CD4-positive, alpha-beta T cell treated with Interleukin-17A for 4 hours (primary cell): ENCODE measurements around the gene RNF212B.
"Not testable (repeated sequence)": the region's sequence is repeated elsewhere in the genome, so short reads cannot be mapped to it uniquely, and the experiment has no call there.

ENCODE experiments used
- DNase-seq: peaks from one replicate; pipeline ENCODE4 v3.0.0-alpha.2; 2020; ENCODE audit warnings: mixed read lengths

RNF212B gene

DNA sequence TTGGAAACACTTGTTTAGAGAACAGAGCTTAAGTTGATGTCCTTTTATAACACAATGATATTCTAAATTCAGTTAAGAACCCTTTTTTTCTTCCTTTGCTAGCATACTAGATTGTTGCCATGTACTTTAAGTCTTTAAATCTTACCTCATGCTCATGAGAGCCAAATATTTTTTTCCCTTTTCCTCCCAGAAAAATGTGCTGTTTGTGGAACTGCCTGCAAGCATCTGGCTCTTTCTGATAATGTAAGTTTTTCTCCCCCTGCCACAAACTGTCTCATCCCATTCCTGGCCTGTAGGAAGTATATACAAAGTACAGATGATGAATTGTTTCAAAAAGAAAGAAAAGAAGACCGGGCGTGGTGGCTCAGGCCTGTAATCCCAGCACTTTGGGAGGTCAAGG lies 5.3 kb downstream of the RNF212B start:
- DNase-seq, result no peak

DNA sequence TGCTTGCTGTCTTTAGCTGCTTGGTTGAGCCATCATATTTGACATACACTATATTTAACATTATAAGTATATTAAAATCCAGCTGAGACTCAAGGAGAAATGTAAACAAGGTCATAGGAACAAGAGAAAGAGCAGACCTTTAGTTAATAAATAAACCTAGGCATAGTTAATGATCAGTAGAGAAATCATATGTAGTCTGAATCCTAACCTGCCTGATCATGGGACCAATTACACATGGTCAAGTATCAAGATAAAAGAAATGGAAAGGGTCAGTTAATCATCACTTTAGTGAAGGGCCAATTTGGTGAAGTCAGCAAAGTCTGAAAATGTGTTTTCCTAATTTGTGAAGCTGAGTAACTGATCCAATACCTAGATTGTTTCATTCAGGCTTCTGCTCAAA lies 7.5 kb downstream of the RNF212B start:
- DNase-seq, result no peak

- DNase-seq, result no peak
Observed at GRCh38 chr14:23248601-23249000, 10.9 kb downstream of the RNF212B start.

DNA sequence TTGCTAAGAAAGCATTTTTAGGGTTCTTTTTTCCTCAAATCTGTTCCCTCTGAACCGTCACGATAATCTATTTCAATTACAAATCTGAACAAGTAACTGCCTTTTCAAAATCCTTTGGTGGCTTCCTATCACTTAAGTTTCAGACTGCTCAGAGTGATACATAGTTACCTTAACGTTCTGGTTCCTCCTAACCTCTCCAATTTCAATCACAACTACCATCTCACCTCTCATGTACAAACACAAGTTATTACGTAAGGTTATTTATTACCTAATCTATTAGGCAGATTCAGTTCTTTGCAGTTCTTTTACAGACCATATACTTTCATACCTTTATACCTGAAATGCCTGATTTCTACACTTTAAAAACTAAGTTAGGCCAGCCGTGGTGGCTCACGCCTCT lies 12.1 kb downstream of the RNF212B start:
- DNase-seq, result no peak

DNA sequence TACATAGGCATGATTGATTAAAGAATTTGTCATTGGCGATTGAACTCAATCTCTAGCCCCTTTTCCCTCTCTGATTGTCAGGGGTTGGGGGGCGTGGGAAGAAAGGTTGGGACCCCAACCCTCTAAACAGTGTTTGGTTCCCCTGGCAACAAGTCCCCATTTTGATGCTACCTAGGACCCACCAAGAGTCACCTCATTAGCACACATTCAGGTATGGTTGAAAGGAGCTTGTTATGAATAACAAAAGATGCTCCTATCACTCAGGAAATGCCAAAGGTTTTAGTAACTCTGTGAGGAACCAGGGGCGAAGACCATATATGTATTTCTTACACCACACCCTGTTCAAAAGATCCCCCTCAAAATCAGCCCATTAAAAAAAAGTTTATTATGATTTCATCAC lies 14.3 kb downstream of the RNF212B start:
- no peak for DNase-seq

- DNase-seq, result no peak
Observed at GRCh38 chr14:23252420-23253333, 14.9 kb downstream of the RNF212B start.

DNA sequence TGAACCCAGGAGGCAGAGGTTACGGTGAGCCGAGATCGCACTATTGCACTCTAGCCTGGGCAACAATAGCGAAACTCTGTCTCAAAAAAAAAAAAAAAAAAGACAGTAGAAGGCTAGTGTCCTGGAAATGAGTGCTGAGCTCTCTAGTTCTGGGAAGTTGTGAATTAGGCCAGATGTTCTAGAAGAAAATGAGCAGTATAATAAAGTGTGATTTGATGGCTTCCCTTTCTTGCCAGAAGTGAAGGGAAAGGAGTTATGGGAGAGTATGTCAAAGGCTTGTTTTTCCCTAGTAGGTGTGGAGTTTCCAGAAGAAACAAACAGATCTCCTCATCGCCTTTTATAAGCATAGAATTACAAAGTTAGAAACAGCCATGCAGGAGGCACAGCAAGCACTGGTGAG lies 20.5 kb downstream of the RNF212B start:
- DNase-seq, result no peak

GRCh38 chr14:23259426-23259825 lies 21.7 kb downstream of the RNF212B start:
- no peak for DNase-seq

DNA sequence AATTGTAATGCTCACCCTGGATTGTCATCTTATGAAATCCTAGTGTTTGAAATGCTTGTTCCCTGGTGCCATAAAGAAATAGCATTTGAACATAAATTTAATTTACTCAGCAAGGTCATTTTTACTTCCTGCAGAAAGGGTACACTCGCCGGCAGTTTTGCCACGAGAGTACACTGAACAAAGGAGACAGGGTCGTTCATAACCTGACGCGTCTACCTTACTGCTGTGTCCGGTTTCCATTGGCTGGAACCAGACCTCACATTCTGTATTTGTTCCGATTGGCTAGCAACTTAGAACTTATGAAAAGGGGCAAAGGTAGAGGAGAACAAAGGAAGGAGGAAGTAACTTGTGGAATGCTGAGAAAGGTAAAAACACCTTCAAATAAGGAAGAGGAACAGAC lies 23.1 kb downstream of the RNF212B start:
- DNase-seq, result not testable (repeated sequence)

- no peak for DNase-seq
Observed at GRCh38 chr14:23269193-23269592, 31.5 kb downstream of the RNF212B start.

GRCh38 chr14:23275412-23275811 lies 37.7 kb downstream of the RNF212B start:
- no peak for DNase-seq

GRCh38 chr14:23277189-23277588 lies 39.5 kb downstream of the RNF212B start:
- no peak for DNase-seq

DNA sequence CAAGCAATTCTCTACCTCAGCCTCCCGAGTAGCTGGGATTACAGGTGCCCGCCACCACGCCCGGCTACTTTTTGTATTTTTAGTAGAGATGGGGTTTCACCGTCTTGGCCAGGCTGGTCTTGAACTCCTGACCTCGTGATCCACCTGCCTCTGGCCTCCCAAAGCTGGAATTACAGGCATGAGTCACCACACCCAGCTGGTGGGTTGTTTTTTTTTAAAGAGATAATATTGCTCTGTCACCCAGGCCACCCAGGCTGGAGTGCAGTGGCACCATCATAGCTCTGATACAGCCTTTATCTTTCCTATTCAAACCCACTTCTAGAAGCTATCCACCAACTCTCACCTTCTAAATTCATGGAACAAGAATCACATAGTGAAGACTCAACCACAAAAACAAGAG lies 40.2 kb downstream of the RNF212B start:
- not testable (repeated sequence) for DNase-seq

DNA sequence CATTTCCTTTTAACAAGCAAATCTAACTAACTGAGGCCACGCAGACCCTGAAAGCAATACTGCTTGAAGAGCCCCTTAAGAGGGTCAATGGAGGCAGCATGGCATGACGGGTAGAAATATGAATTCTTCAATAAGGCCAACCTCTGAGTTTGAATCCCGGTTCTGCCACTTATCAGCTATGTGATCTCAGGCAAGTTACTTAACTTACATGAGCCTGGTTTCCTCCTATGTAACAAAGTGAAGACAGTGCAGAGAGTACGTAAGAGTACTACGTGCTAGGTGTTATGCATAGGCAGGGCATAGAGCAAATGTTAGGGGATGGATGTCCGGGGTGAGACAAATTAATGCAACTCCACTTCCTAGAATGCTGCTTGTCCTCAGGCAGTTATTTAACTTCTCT lies 43.5 kb downstream of the RNF212B start:
- DNase-seq, result no peak

- no peak for DNase-seq
Observed at GRCh38 chr14:23284654-23285529, 47.2 kb downstream of the RNF212B start.

- no peak for DNase-seq
Observed at GRCh38 chr14:23285530-23286019, 47.8 kb downstream of the RNF212B start.

DNA sequence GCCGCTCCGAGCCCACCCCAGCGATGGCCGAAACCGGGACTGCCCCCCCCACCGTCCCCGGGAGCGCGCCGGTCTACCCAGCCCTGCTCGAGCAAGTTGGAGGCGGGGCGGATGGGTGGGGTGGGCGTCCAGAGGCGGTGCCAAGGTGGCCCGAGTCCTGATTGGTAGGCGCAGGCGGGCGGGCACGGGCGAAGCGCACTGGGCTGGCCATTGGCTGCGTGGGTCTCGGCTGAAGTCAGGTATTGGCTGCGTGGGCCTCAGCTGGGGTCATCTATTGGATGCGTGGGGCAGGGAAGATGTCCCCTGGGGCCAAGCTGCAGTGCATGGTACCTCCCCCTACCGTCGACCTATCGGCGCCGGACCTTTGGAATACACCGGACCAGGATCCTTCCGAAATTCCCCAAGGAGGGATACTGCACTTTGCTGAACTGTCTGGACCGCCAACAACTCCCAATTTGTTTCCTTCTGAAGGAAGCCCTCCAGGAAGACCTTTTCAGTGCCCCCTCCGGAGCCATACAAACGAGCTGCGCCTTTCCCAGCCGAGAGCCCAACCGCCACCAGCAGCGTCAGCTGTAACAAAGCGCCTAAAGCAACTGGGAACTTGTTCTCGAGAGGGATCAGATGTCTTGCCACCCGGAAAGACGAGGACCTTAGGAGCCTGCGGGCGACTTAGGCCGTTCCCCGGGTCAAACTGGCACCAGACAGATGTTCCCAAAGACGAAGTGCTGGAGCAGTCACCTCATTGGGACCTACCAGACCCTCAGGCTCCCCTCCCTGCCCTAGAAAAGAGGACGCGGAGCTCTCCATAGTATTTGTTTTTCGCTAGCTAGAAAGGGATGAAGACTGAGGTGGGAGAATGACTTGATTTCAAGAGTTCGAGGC lies 48.5 kb downstream of the RNF212B start, which contains the start of gene HOMEZ:
TSS of gene HOMEZ (minus strand) at position 113 of the 882 bp plus-strand sequence. CDS start 180 bp downstream, outside the sequence.
- peak; percentile 98 for DNase-seq

- DNase-seq, result no peak
Observed at GRCh38 chr14:23286902-23287479, 49.3 kb downstream of the RNF212B start.

DNA sequence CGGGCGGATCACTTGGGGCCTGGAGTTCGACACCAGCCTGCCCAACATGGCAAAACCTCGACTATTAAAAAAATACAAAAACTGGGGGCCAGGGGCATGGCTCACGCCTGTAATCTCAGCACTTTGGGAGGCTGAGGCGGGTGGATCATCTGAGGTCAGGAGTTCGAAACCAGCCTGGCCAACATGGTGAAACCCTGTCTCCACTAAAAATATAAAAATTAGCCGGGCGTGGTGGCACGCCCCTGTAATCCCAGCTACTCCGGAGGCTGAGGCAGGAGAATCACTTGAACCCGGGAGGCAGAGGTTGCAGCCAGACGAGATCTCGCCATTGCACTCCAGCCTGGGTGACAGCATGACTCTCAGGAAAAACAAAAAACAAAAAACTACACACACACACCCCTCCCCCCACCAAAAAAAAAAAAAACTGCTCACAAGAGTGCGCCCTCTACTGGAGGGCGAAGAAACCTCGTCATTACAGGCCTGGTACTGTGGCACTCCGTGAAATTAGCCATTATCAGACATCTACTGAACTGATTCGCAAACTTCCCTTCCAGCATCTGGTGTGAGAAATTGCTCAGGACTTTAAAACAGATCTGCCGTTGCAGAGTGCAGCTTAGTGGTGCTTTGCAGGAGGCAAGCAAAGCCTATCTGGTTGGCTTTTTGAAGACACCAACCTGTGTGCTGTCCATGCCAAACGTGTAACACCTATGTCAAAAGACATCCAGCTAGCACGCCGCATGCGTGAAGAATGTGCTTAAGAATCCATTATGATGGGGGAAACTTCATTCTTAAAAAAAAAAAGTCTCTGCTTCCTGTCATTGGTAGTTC lies 57.2 kb downstream of the RNF212B start:
- DNase-seq, result peak; percentile 74

DNA sequence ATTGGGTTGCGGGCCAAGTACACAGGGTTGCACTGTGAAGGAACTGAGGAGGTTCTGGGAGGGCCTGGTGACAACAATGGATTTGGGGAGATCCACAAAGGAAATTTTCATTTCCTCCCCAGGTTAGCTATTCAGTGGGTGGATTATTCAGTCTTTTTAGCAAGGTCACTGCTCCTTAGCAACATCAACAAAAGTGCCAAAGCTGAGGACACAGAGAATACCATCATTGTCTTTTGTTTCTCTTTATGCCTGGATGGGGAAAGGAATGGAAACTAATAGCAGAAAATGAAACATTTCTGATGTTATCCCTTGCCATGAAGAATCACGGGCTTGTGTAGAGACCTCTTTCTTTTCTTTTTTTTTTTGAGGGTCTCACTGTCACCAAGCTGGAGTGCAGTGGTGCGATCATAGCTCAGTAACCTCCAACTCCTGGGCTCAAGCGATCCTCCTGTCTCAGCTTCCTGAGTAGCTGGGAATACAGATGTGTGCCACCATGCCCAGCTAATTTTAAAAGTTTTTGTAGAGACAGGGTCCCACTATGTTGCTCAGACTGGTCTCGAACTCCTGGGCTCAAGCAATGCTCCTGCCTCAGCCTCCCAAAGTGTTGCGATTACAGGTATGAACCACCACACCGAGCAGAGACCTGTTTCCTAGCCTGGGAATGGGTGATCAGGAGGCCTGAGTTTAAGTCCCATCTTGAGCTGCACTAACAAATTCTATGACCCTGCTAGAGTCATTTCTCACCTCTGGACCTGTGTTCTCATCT lies 58.5 kb downstream of the RNF212B start:
- no peak for DNase-seq
